ENCODE measurements around the gene TIMP2.

The TIMP2 gene

DNA sequence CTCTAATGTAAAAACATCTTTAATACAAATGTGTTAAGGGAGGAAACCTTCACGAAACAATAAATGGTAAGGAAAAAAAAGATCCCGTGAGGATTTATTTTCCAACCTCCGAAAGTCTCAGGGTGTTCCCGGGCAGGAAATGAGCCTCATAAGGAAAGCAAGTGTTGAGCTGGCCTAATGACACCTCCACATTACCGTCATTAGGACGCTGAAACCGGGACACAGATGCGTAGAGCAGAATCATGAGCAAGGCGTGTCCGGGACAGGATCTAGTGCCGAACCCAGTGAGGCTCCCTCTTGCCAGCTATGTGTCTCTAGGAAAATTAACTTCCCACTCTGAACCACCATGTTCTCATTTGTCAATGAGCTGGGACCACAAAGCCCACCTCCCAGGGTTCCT is 120.4 kb downstream of the TIMP2 start:
- no peak for DNase-seq

- no peak for DNase-seq
Measured at GRCh38 chr17:78803186-78803845, 121.9 kb downstream of the TIMP2 start.

All from NCI-H526 (cell line).